Lower leg skin (tissue), 3 donors: ENCODE results near the gene XRCC4.

Experiments used
- CTCF ChIP-seq, 3 donors: fragments of 450-650 bp; IDR thresholded peaks; one replicate each; pipeline ENCODE4 v1.5.1; 2016; ENCODE audit warnings: antibody characterized with exemption in 3 of 3, mild to moderate bottlenecking in 3 of 3, moderate library complexity in 2 of 3
- POLR2A ChIP-seq, 2 donors: fragments of 450-650 bp; IDR thresholded peaks; one replicate each; pipeline ENCODE4 v1.6.1; 2016 to 2017; ENCODE audit warnings: antibody characterized with exemption in 2 of 2, mild to moderate bottlenecking in 1 of 2, moderate library complexity in 1 of 2

GRCh38 chr5:83222906-83223305 is 145.6 kb downstream of the XRCC4 start:
- TF ChIP-seq CTCF (IDR thresholded peaks at IDR 0.05) (no peak), POLR2A (IDR thresholded peaks at IDR 0.05) (no peak)
